ENCODE results near the gene AUP1.

Gene AUP1

GRCh38 chr2:74558284-74559230, 29.1 kb upstream of the AUP1 start:
- DNase-seq (ENCODE audit: low spot score) = no peak

- DNase-seq (ENCODE audit: low spot score) = no peak
These were observed 27.4 kb upstream of the AUP1 start for GRCh38 chr2:74556831-74557370.

DNA sequence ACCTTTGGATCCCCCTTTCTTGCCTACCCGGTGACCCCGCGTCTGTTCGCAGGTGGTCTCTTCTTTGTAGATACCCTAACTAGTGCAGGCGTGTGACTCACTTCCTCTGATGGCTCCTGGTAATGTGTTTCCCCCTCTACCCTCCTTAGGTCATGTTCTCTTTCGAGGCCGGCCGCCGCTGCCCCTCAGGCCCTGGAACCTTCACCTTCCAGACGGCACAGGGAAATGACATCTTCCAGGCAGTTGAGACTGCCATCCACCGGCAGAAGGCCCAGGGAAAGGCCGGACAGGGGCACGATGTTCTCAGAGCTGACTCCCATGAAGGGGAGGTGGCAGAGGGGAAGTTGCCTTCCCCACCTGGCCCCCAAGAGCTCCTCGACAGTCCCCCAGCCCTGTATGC, 26.7 kb upstream of the AUP1 start:
- DNase-seq (ENCODE audit: low spot score) = no peak

DNA sequence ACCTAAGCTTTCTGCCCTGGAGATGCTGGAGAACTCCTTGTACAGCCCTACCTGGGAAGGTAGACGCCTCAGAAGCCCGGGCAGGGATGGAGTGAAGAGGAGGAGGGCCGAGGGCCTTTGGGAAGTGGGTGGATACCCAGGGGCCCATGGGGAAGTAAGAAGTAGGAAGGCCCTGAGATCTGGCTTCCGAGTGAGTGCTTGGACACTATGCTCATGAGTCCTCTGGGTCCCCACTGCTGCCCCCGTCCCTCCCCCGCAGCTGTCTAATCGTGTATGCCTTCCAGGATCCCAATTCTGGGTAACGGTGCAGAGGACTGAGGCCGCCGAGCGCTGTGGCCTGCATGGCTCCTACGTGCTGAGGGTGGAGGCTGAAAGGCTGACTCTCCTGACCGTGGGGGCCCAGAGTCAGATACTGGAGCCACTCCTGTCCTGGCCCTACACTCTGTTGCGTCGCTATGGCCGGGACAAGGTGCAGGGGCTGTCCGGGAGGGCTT, 26.2 kb upstream of the AUP1 start:
- no peak for DNase-seq (ENCODE audit: low spot score)

GRCh38 chr2:74554820-74555531, 25.5 kb upstream of the AUP1 start:
- DNase-seq (ENCODE audit: low spot score) = peak; percentile 58

GRCh38 chr2:74553892-74554819, 24.6 kb upstream of the AUP1 start, which contains the start of the genes DOK1 and LOXL3:
Gene DOK1 (plus strand): TSS chr2:74554720. CDS start chr2:74554755, 35 bp downstream.
Gene LOXL3 (minus strand): TSS chr2:74553942. CDS start chr2:74552634, 1,308 bp downstream.
- DNase-seq (ENCODE audit: low spot score) = peak; percentile 93

GRCh38 chr2:74552914-74553811, 23.7 kb upstream of the AUP1 start:
- DNase-seq (ENCODE audit: low spot score) = peak; percentile 40

- DNase-seq (ENCODE audit: low spot score) = no peak
These were observed 22.7 kb upstream of the AUP1 start for GRCh38 chr2:74551942-74552913.

- DNase-seq (ENCODE audit: low spot score) = no peak
These were observed 22.0 kb upstream of the AUP1 start for GRCh38 chr2:74551530-74551929.

- no peak for DNase-seq (ENCODE audit: low spot score)
These were observed 20.7 kb upstream of the AUP1 start for GRCh38 chr2:74550231-74550630.

DNA sequence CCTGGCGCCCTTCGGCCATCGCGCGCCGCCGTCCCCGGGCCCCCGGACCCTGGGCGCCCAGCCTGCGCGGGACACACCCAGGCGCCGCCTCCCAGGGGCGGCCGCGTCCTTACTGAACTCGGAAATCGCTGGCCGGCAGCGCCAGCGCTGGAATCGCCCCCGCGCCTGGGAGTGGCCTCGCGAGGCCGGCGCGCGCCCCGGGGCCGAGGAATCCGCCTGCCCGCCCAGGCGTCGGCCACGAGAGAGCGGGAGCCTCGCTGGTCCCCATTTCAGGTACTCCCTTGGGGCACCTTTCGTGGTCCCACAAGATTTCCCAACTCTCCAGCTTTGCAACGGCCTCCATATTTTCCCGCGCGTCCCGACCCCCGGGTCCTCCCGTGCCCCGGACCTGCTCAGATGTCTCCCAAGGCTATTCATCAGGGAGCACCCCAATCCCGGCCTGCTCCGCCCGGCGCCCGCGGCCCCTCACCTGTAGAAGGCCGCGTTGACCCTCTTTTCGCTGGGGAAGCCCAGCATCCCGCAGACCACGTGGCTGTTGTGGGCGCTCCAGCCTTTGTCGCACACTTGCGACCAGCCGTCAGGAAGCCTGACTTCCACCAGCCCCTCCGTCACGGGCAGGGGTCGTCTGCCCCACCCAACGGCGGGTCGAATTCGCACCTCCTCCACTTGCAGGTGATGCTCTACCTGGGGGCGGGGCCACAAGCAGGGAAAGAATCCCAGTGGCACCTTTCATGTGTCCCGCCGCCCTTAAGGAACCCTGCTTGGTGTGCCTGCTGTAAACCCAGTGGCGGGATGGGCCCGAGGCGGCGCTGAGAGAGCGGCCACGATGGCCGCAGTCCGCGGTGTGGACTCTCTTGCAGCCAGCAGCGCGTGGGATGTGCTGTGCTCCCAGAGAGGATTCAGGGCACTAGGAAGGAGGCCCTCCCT, 19.7 kb upstream of the AUP1 start:
- no peak for DNase-seq (ENCODE audit: low spot score)

DNA sequence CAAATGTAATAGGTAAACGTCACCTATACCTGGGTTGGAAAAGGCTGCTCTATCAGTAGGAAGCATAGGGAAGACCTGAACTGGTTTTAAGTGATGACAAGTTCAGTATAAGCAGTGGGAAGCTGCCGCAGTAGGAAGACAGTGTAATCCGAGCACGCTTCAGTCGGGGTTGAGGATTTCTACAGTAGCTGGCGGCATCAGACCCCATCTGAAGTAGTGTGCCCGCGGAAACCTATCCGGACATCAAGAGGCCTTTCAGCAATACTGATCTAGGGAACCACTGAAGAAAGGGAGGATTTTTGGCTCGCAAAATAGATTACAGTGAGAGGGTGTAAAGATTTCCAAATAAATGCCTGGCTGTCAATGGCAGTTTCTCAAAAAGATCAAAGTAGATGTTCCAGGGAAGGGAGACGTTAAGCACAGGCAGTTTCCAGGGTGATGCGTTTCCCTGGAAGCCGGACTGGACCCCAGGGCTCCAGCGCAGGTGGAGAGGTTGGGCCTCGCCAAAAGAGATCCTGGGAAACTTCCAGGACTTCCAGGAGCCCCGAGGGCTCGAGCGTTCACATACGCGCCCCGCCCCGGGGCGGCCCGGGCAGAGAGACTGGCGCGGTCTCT, 18.9 kb upstream of the AUP1 start:
- no peak for DNase-seq (ENCODE audit: low spot score)

- no peak for DNase-seq (ENCODE audit: low spot score)
These were observed 16.5 kb upstream of the AUP1 start for GRCh38 chr2:74546004-74546403.

DNA sequence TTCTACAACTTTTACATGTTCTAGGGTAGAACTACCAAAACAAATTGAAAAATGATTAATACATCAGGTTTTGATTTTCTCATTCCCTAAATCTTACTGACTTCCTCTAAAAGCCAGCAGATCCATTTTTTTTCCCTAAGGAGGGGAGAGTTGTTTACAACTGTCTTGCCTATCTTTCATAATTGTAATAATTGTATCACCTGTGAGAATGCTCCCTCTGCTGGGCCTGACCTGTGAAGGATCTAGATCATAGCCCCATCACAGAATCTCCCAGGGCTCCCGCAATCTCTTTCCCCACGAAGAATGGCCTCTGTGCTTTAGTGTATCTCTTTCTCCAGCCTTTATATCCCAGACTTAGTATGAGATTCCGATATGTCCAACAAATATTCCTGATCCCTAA, 15.1 kb upstream of the AUP1 start:
- DNase-seq (ENCODE audit: low spot score) = no peak

GRCh38 chr2:74542978-74543377, 13.5 kb upstream of the AUP1 start:
- no peak for DNase-seq (ENCODE audit: low spot score)

DNA sequence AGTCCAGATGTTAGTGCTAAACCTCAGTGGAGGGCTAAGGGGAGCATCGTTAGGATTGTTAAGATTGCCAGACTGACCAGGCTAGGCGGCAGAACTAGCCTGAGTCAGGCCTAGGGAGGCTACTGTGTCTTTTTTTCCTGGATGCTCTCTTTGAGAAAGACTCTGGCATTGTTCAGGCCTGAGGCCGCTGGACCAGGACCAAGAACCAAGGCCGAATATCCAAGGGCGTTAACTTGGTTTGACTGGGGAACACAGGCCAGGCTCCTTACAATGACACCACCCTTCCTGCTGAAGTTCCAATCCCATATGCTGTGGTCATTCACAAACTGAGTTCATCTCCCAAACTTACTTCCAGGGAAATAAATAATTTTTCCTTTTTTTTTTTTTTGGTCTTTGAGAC, 10.8 kb upstream of the AUP1 start:
- DNase-seq (ENCODE audit: low spot score) = no peak

DNA sequence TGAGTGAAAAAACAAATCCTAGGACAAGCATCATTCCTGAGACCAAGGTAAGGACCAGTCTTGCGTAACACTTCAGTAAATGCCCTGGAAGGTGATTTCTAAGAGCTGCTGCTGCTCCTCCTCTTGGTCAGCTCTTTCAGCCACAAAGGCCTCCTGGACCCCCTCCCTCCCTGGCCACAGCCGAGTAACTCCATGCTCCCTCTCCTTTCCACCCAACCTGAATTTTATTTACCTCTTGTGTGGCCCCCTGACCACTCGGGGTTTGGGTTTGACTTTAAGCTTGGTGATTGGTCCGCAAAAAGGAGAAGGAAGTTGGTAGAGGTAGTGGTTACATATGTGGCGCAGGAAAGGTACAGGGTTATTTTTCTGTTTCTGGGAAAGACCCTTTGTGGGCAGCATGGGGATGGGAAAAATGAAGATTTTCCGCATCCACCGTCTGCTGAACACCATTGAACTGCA, 9.4 kb upstream of the AUP1 start:
- no peak for DNase-seq (ENCODE audit: low spot score)

Data from SK-N-DZ (cell line).